HG03135 (cell line): ENCODE measurements around the gene CC2D1A.

ENCODE experiments used
- ATAC-seq: cut with Tn5 transposase; IDR thresholded peaks from one replicate; pipeline ENCODE4 v1.9.1; 2021; ENCODE audit warnings: mild to moderate bottlenecking, moderate library complexity; ENCODE audit not compliant: unreplicated experiment

The CC2D1A gene

DNA sequence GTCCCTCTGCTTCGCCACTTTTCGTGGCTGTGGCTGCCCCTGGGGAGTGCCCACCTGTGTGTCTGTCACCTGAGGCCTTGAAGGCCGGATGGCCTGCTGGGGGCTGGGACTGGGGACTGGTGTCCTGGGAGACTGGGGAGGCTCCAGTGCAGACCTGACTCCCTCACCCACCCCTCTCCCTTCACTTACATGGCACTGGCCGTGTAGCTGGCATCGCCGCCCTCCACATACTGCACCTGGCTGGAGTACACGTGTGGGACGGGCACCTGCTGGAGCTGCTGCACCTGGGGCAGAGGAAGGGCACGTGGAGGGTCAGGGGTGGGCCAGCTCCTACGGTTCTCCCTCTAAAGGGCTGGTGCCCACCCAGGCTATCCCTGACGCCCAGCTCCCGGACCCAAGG, 71.8 kb downstream of the CC2D1A start:
- no peak for ATAC-seq

DNA sequence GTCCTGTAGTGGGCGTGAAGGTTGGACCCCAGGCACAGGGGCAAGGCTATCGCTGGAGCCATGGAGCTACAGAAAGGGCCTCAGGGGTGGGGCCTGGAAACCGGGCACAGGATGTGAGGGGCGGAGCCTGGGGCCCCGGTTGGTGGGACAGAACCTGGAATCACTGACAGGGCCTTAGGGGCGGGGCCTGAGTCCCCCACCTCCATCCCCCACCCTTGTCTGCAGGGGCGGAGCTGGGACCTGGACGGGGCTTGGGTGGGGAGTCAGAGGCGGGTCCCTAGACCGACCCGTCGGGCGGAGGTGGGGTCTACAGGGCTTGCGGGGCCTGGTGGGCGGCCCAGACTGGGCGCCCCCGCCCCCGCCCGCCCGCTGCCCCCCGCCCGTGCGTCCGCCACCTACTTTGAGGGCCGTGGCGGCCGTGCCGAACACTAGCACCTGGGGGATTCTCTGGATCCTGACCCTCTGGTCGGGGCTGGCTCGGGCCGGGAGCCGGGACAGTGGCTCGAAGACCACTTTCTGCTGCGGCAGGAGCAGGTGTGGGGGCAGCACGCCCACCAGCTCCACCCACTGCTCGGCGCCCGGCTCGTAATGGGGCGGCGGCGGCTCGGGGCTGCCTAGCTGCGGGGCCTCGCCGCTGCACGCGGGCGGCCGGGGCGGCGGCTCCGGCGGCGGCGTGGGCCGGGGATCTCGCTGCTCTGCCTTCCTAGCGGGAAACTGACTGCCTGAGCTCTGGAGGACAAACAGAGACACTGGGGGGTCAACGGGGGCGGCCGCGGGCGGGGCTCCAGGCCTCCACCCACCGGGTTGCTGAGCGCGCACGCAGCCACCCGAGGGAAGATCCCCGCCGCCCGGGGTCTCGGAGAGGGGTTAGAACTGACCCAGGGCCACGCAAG, 72.6 kb downstream of the CC2D1A start:
- no peak for ATAC-seq

DNA sequence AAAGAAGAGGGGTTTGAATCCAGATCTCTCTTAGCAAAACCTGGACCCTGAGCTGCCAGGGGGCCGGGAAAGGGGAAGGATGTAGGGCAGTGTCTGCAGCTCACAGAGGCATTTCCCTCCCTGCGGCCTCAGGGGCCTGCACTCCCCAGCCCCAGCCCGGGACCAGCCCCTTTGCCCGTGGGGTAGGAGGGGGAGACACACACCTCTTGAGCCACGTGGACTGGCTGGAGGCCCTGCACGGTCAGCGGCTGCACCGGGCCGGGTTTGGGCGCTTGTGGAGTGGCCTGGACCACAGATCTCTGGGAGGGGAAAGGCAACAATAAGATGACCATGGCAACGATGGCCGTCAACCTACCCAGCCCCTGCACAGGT, 73.2 kb downstream of the CC2D1A start:
- no peak for ATAC-seq

DNA sequence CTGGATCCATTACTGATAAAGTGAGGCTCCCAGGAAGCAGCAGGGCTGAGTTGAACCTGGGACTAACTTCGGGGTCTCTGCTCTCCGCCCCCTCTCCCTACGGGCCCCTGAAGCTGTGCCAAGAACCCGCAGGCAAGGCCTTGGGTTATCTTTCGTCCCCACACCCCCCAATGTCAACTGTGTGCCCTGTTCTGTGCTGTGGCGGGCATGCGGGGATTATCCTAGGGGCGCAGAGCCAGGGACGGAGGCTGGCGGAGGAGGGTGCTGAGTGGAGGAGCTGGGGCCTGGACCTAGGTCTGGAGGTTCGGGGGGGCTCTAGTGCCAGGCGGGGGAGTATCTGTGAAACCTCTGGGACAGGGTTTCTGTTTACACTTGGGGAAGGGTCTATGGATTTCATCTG, 73.7 kb downstream of the CC2D1A start:
- no peak for ATAC-seq

DNA sequence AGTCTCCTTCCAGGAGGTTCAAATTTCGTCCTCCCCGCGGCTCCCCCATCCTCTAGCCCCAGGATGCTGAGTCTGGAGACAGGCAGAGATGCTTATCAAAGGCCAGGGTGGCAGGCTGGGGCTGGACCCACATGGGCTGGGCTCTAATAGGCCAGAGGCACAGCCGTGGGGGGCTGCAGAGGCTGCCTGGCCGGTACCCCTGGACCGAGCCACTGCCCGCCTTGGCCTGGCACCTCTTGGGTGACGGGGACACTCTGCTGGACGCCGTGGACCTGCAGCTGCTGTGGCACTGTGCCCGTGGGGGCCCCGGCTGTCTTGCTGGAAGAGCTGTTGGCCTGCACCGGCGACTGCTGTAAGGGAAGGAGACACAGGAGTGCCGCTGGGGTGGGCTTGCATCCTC, 74.3 kb downstream of the CC2D1A start:
- no peak for ATAC-seq
